Tibial nerve (tissue), 4 donors: ENCODE measurements around the gene RAB17.

Experiments used
- CTCF ChIP-seq, 5 experiments: fragments of 200-600 bp in 3 of 5; fragments of 450-650 bp in 2 of 5; sonication (generic) in 3 of 5; IDR thresholded peaks; one replicate each; pipeline ENCODE4 v1.5.1; 2016 to 2019; ENCODE audit warnings: antibody characterized with exemption in 5 of 5, mild to moderate bottlenecking in 3 of 5, moderate library complexity in 2 of 5
- EP300 ChIP-seq, 2 donors: sonication (generic); formaldehyde crosslinking; IDR thresholded peaks; one replicate each; pipeline ENCODE4 v1.6.1; 2017; ENCODE audit warnings: antibody characterized with exemption in 2 of 2, mild to moderate bottlenecking in 1 of 2
- POLR2A ChIP-seq, 2 donors: fragments of 450-650 bp; IDR thresholded peaks; one replicate each; pipeline ENCODE4 v1.6.1; 2017; ENCODE audit warnings: antibody characterized with exemption in 2 of 2, mild to moderate bottlenecking in 2 of 2, moderate library complexity in 2 of 2

GRCh38 chr2:237577956-237578870, 12.3 kb downstream of the RAB17 start:
- no peak for TF ChIP-seq CTCF (IDR thresholded peaks at IDR 0.05)
- TF ChIP-seq EP300 (IDR thresholded peaks at IDR 0.05), result no peak
- TF ChIP-seq POLR2A (IDR thresholded peaks at IDR 0.05), result no peak
